Esophagus squamous epithelium (tissue), 5 donors: ENCODE data around the gene MRPS18B. TPM values are rescaled to one million over a fixed set of nuclear protein-coding genes. Genes with fewer than 3 reads are reported as not detected.
"Not testable (repeated sequence)": the region's sequence is repeated elsewhere in the genome, so short reads cannot be mapped to it uniquely, and the experiment has no call there.

ENCODE experiments used
- DNase-seq: peaks from one replicate; lab custom pipeline; 2025; lab: John Stamatoyannopoulos, UW
- H3K27ac ChIP-seq, 4 donors: fragments of 200-600 bp; sonication (generic); one replicate each; pipeline ENCODE4 v1.5.1; 2016 to 2019; ENCODE audit warnings: mild to moderate bottlenecking in 1 of 4
- H3K27me3 ChIP-seq, 4 donors: fragments of 200-600 bp; sonication (generic); 1 replicate in 3 of 4; 2 replicates in 1 of 4; pipeline versions ENCODE4 v1.5.1 to v1.6.0; 2017 to 2021; ENCODE audit warnings: antibody characterized with exemption in 1 of 4
- H3K36me3 ChIP-seq, 3 donors: fragments of 200-600 bp; sonication (generic); one replicate each; pipeline ENCODE4 v1.5.1; 2016 to 2019
- H3K4me1 ChIP-seq, 3 donors: fragments of 200-600 bp; sonication (generic); one replicate each; pipeline ENCODE4 v1.5.1; 2017 to 2019
- H3K4me3 ChIP-seq, 4 donors: fragments of 200-600 bp; sonication (generic); 1 replicate in 3 of 4; 2 replicates in 1 of 4; pipeline ENCODE4 v1.5.1; 2016 to 2019; ENCODE audit warnings: mild to moderate bottlenecking in 2 of 4, moderate library complexity in 1 of 4
- H3K9me3 ChIP-seq, 3 donors: fragments of 200-600 bp; sonication (generic); one replicate each; pipeline ENCODE4 v1.5.1; 2016 to 2019
- POLR2A ChIP-seq, 4 donors: fragments of 450-650 bp; IDR thresholded peaks; one replicate each; pipeline ENCODE4 v1.6.1; 2017; ENCODE audit warnings: antibody characterized with exemption in 4 of 4, mild to moderate bottlenecking in 4 of 4, moderate library complexity in 3 of 4
- WGBS, 2 donors: methylation state at CpG; one replicate each; pipeline ENCODE4 v1.1.5; 2018; 5-methylcytosine and 5-hydroxymethylcytosine counted together
- intact Hi-C: fragments of 100-400 bp; cut with DNase I; formaldehyde crosslinking; loops from one replicate; pipeline ENCODE4 v1.15.0; 2022
- total RNA-seq, 4 donors: library from RNA; depleted of rRNA; stranded (reverse); fragments of >200 nt; gene quantifications; one replicate each; pipeline ENCODE4 v1.1.0, GENCODE V29; 2016
- TF ChIP-seq, protein P1 (sequence below), 6 experiments: fragments of 450-650 bp in 4 of 6; fragments of 200-600 bp in 2 of 6; sonication (generic) in 2 of 6; IDR thresholded peaks; one replicate each; pipeline ENCODE4 v1.5.1; 2016 to 2019; ENCODE audit warnings: antibody characterized with exemption in 6 of 6, mild to moderate bottlenecking in 4 of 6, moderate library complexity in 4 of 6
- donor health status: DM: yes; HTN: yes; CAD: no.

MRPS18B gene
- total RNA-seq, 4 donors from 2014 or later = 31.0 to 56.3 (median 40.6) TPM

DNA sequence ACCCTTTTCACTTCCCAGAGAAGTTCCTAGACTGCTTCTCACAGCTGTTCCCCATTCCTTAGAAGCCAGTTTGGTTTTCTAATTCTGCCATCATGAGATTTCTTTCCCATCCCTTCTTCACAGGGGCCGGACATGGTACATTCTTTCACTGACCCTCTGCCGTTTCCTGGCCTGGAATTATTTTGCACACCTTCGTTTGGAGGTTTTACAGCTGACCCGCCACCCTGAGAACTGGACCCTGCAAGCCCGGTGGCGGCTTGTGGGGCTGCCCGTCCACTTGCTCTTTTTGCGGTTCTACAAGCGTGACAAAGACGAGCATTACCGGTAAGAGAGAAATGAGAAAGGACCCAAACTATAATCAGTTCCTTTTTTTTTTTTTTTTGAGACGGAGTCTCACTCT, 33.5 kb downstream of the MRPS18B start:
- H3K4me3 ChIP-seq = no peak overlapping the region
- H3K4me1 ChIP-seq = peaks cover 10 to 22% (median 13%) of the 10 kb centered on the region in 3 donors
- no peaks in the 10 kb centered on the region for H3K9me3 ChIP-seq
- no peak for TF ChIP-seq POLR2A (IDR thresholded peaks at IDR 0.05)
- TF ChIP-seq, protein P1, sequence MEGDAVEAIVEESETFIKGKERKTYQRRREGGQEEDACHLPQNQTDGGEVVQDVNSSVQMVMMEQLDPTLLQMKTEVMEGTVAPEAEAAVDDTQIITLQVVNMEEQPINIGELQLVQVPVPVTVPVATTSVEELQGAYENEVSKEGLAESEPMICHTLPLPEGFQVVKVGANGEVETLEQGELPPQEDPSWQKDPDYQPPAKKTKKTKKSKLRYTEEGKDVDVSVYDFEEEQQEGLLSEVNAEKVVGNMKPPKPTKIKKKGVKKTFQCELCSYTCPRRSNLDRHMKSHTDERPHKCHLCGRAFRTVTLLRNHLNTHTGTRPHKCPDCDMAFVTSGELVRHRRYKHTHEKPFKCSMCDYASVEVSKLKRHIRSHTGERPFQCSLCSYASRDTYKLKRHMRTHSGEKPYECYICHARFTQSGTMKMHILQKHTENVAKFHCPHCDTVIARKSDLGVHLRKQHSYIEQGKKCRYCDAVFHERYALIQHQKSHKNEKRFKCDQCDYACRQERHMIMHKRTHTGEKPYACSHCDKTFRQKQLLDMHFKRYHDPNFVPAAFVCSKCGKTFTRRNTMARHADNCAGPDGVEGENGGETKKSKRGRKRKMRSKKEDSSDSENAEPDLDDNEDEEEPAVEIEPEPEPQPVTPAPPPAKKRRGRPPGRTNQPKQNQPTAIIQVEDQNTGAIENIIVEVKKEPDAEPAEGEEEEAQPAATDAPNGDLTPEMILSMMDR (IDR thresholded peaks at IDR 0.05) = no peak
- no peak overlapping the region for H3K27ac ChIP-seq
- 88 to 91% methylated on average over 12 of the region's 12 CpGs for WGBS, 2 donors
- peaks cover 23 to 67% (median 50%) of the 10 kb centered on the region in 3 donors for H3K36me3 ChIP-seq
- DNase-seq = no peak
- intact Hi-C loops = no loop called here
- no peaks in the 10 kb centered on the region for H3K27me3 ChIP-seq

DNA sequence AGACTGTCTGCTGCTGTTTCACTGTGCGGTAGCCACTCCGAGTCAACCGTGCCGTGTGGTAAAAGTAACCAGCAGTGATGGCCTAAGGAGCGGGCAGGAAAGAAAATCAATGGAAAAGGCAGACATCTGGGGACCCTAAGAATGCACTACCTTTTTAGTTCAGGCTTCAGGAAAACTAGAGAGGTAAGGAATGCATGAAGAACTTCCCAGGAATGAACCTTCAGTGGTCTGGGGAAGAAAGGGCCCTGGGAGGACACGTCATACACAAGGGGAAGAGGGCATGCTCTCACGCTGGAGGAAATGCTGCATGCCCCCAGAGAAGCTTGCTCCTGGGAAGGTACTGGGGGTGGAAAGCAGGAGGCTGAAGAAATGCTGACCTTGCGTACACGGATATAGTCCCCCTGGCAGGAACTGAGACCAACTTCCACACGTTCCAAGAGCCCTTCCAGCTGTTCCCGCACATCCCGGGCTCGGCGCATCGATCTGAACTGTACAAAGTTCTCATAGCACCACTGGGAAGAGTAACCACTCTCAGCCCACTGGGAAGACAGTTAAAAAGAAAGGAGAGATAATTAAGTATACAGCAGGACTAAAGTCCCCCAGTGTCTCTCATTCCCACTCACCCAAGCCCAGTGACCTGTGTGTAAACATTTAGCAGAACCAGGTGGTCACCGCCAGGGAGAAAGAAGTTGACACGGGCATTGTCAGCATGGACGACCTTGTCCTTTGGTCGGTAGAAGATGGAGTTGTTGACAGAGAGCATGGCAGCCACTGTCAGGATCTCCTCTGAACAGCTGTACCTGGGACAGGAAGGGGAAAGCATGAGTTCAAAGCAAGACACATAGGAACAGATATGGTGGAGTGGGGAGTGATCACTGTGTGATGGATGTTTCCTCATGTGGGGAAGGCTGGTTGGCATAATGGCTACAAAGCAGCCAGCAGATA, 37.4 kb downstream of the MRPS18B start:
- Histone ChIP-seq H3K27me3 (no peaks in the 10 kb centered on the region), H3K4me1 (no peaks in the 10 kb centered on the region), H3K9me3 (no peaks in the 10 kb centered on the region), H3K4me3 (no peak overlapping the region), H3K36me3 (peaks cover 36 to 100% (median 69%) of the 10 kb centered on the region in 3 donors), H3K27ac (no peak overlapping the region)
- intact Hi-C loops = no loop called here
- no peak for DNase-seq
- WGBS, 2 donors = 88 to 90% methylated on average over 17 of the region's 19 CpGs
- TF ChIP-seq POLR2A (IDR thresholded peaks at IDR 0.05) = no peak

DNA sequence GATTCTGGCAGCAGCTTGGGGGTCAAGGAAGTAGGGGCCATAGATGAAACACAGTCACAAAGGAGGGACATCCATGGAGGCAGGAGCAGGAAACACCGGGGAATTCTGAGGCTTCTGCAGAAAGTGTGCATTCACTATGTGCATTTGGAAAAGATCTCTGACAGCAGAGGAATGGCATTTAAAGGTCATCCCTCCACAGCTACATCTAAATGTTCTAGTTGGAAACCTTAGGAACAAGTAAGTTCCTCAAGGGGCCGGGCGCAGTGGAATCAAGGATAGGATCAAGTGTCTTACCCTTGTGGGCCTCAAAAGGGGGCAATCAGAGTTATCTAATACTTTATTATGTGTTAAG, 38.1 kb downstream of the MRPS18B start:
- Histone ChIP-seq H3K27ac (no peak overlapping the region), H3K27me3 (no peaks in the 10 kb centered on the region), H3K36me3 (peaks cover 42 to 100% (median 67%) of the 10 kb centered on the region in 3 donors), H3K9me3 (no peaks in the 10 kb centered on the region), H3K4me3 (no peak overlapping the region), H3K4me1 (no peaks in the 10 kb centered on the region)
- intact Hi-C loops = no loop called here
- WGBS, 2 donors = 96% methylated on average over 3 of the region's 3 CpGs
- TF ChIP-seq, protein P1 (IDR thresholded peaks at IDR 0.05) = no peak
- TF ChIP-seq POLR2A (IDR thresholded peaks at IDR 0.05) = no peak
- no peak for DNase-seq

DNA sequence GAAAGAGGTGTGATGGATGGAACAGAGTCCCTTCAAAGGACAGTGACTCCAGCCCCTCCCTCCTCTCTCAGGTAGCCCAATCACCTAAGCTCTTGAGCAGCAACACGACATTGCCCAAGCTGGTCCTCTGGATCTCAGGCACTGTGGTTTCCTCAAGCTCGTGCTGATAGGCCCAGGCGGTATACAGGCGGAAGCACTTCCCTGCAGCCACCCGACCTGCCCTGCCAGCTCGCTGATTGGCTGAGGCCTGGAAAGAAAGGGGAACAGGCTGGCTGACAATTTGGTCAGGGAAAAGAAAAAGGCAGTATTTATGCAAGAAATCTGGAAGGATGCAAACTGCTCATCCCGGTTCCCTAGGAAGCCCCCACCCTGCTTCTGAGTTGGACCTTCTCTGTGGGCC, 38.9 kb downstream of the MRPS18B start:
- 72 to 77% methylated on average over 7 of the region's 7 CpGs for WGBS, 2 donors
- no peak overlapping the region for H3K27ac ChIP-seq
- H3K4me1 ChIP-seq = no peaks in the 10 kb centered on the region
- H3K27me3 ChIP-seq = no peaks in the 10 kb centered on the region
- TF ChIP-seq, protein P1 (IDR thresholded peaks at IDR 0.05) = no peak
- TF ChIP-seq POLR2A (IDR thresholded peaks at IDR 0.05) = no peak
- H3K4me3 ChIP-seq = no peak overlapping the region
- intact Hi-C loops = no loop called here
- DNase-seq = no peak
- no peaks in the 10 kb centered on the region for H3K9me3 ChIP-seq
- peaks cover 42 to 100% (median 62%) of the 10 kb centered on the region in 3 donors for H3K36me3 ChIP-seq

DNA sequence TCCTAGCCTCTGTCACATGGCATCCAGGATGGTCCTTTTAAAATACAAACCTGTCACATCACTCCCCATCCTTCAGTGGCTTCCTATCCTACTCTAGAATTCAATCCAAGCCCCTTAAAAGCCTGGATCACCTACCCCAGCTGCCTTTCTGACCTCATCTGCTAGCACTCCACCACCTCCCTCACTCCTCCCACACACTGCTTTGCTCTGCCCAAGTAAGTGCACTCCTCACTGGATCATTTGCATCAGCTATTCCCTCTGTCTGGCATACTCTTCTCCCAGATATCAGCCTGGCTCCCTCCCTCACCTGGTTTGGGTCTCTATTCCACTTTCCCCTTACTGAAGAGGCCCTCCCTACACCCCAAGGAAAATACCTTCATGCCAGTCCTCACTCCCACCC, 39.8 kb downstream of the MRPS18B start:
- Histone ChIP-seq H3K4me1 (no peaks in the 10 kb centered on the region), H3K27me3 (no peaks in the 10 kb centered on the region), H3K27ac (no peak overlapping the region), H3K9me3 (no peaks in the 10 kb centered on the region), H3K4me3 (no peak overlapping the region), H3K36me3 (peaks cover 45 to 100% (median 63%) of the 10 kb centered on the region in 3 donors)
- DNase-seq = no peak
- intact Hi-C loops = no loop called here
- TF ChIP-seq POLR2A (IDR thresholded peaks at IDR 0.05) = no peak
- TF ChIP-seq, protein P1 (IDR thresholded peaks at IDR 0.05) = no peak

DNA sequence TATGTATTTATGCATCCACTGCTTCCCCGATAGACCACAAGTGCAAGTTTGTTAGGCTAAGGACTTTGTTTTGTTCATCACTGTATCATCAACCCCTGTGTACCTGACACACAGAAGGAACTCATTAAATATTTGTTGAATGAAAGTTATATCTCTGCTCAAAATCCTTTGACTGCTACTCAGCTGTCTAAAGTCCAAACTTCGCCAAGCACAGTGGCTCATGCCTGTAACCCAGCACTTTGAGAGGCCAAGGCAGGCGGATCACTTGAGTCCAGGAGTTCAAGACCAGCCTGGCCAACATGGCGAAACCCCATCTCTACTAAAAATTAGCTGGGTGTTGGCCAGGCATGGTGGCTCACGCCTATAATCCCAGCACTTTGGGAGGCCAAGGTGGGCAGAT, 40.3 kb downstream of the MRPS18B start:
- H3K27me3 ChIP-seq, H3K4me3 ChIP-seq, DNase-seq, H3K9me3 ChIP-seq, H3K4me1 ChIP-seq, intact Hi-C loops, H3K27ac ChIP-seq: not testable (repeated sequence)
- WGBS, 2 donors = 84 to 89% methylated on average over 5 of the region's 5 CpGs
- H3K36me3 ChIP-seq = peaks cover 50 to 100% (median 63%) of the 10 kb centered on the region in 3 donors
